NCI-H510A (cell line): ENCODE data around the gene NPEPL1.
"Not testable (repeated sequence)": the region's sequence is repeated elsewhere in the genome, so short reads cannot be mapped to it uniquely, and the experiment has no call there.

ENCODE experiments used
- DNase-seq: peaks from one replicate; lab custom pipeline; 2025; lab: John Stamatoyannopoulos, UW

NPEPL1 gene

GRCh38 chr20:58742668-58743566 lies 50.3 kb downstream of the NPEPL1 start:
- no peak for DNase-seq

GRCh38 chr20:58743929-58744534 lies 51.4 kb downstream of the NPEPL1 start:
- DNase-seq = no peak

GRCh38 chr20:58744836-58745235 lies 52.2 kb downstream of the NPEPL1 start:
- DNase-seq = no peak

- no peak for DNase-seq
Measured at GRCh38 chr20:58745391-58745790, 52.8 kb downstream of the NPEPL1 start.

GRCh38 chr20:58746620-58747019 lies 54.0 kb downstream of the NPEPL1 start:
- DNase-seq = no peak

- no peak for DNase-seq
Measured at GRCh38 chr20:58747211-58747610, 54.6 kb downstream of the NPEPL1 start.

GRCh38 chr20:58748618-58749017 lies 56.0 kb downstream of the NPEPL1 start:
- DNase-seq = no peak

GRCh38 chr20:58749098-58749769 lies 56.6 kb downstream of the NPEPL1 start:
- DNase-seq = no peak

- no peak for DNase-seq
Measured at GRCh38 chr20:58749979-58750378, 57.4 kb downstream of the NPEPL1 start.

GRCh38 chr20:58750706-58751105 lies 58.1 kb downstream of the NPEPL1 start:
- DNase-seq = not testable (repeated sequence)

GRCh38 chr20:58751979-58752378 lies 59.4 kb downstream of the NPEPL1 start:
- no peak for DNase-seq

- no peak for DNase-seq
Measured at GRCh38 chr20:58752565-58752964, 60.0 kb downstream of the NPEPL1 start.

- no peak for DNase-seq
Measured at GRCh38 chr20:58753267-58753921, 60.8 kb downstream of the NPEPL1 start.

GRCh38 chr20:58753922-58754551 lies 61.4 kb downstream of the NPEPL1 start:
- DNase-seq = no peak

- no peak for DNase-seq
Measured at GRCh38 chr20:58754584-58754983, 62.0 kb downstream of the NPEPL1 start.

GRCh38 chr20:58755062-58755697 lies 62.6 kb downstream of the NPEPL1 start:
- no peak for DNase-seq

- no peak for DNase-seq
Measured at GRCh38 chr20:58755766-58756449, 63.3 kb downstream of the NPEPL1 start.

GRCh38 chr20:58756450-58756775 lies 63.8 kb downstream of the NPEPL1 start:
- DNase-seq = no peak

- DNase-seq = not testable (repeated sequence)
Measured at GRCh38 chr20:58757647-58758046, 65.0 kb downstream of the NPEPL1 start.

GRCh38 chr20:58759947-58760346 lies 67.3 kb downstream of the NPEPL1 start:
- DNase-seq = no peak

- no peak for DNase-seq
Measured at GRCh38 chr20:58760856-58761255, 68.3 kb downstream of the NPEPL1 start.
